Activated naive CD8-positive, alpha-beta T cell (primary cell): ENCODE measurements around the gene LSP1.
A peak's percentile ranks its signal among the peaks of the same experiment; 100 is the strongest.

Experiments used
- H3K27ac Mint-ChIP-seq: one replicate; pipeline ENCODE4 v1.8.0; 2021; ENCODE audit warnings: mixed read lengths
- H3K27me3 Mint-ChIP-seq: one replicate; pipeline ENCODE4 v1.8.0; 2021; ENCODE audit warnings: mixed read lengths
- H3K36me3 Mint-ChIP-seq: one replicate; pipeline ENCODE4 v1.8.0; 2021; ENCODE audit warnings: mixed read lengths
- H3K4me1 Mint-ChIP-seq: one replicate; pipeline ENCODE4 v1.8.0; 2021; ENCODE audit warnings: low read depth, mixed read lengths
- H3K4me3 Mint-ChIP-seq: one replicate; pipeline ENCODE4 v1.8.0; 2021; ENCODE audit warnings: mild to moderate bottlenecking, mixed read lengths
- H3K9me3 Mint-ChIP-seq: one replicate; pipeline ENCODE4 v1.8.0; 2021; ENCODE audit warnings: low read depth, mixed read lengths

Gene LSP1

GRCh38 chr11:1847926-1848639 is 4.8 kb upstream of the LSP1 start:
- no peaks in the 10 kb centered on the region for H3K36me3 Mint-ChIP-seq
- no peaks in the 10 kb centered on the region for H3K27me3 Mint-ChIP-seq
- no peak overlapping the region for H3K27ac Mint-ChIP-seq
- H3K9me3 Mint-ChIP-seq = no peaks in the 10 kb centered on the region
- peaks cover 83% of the 10 kb centered on the region for H3K4me1 Mint-ChIP-seq
- H3K4me3 Mint-ChIP-seq = no peak overlapping the region

- H3K27ac Mint-ChIP-seq = peak overlapping the region; percentile 58
- H3K36me3 Mint-ChIP-seq = no peaks in the 10 kb centered on the region
- H3K4me1 Mint-ChIP-seq = peaks cover 83% of the 10 kb centered on the region
- no peaks in the 10 kb centered on the region for H3K27me3 Mint-ChIP-seq
- no peaks in the 10 kb centered on the region for H3K9me3 Mint-ChIP-seq
- H3K4me3 Mint-ChIP-seq = peak overlapping the region; percentile 54
These were observed 4.0 kb upstream of the LSP1 start for GRCh38 chr11:1848640-1849430.

- H3K27ac Mint-ChIP-seq = peak overlapping the region; percentile 97
- H3K4me3 Mint-ChIP-seq = peak overlapping the region; percentile 96
- H3K9me3 Mint-ChIP-seq = no peaks in the 10 kb centered on the region
- H3K4me1 Mint-ChIP-seq = peaks cover 78% of the 10 kb centered on the region
- no peaks in the 10 kb centered on the region for H3K36me3 Mint-ChIP-seq
- no peaks in the 10 kb centered on the region for H3K27me3 Mint-ChIP-seq
These were observed 1.3 kb upstream of the LSP1 start for GRCh38 chr11:1851468-1852180.

DNA sequence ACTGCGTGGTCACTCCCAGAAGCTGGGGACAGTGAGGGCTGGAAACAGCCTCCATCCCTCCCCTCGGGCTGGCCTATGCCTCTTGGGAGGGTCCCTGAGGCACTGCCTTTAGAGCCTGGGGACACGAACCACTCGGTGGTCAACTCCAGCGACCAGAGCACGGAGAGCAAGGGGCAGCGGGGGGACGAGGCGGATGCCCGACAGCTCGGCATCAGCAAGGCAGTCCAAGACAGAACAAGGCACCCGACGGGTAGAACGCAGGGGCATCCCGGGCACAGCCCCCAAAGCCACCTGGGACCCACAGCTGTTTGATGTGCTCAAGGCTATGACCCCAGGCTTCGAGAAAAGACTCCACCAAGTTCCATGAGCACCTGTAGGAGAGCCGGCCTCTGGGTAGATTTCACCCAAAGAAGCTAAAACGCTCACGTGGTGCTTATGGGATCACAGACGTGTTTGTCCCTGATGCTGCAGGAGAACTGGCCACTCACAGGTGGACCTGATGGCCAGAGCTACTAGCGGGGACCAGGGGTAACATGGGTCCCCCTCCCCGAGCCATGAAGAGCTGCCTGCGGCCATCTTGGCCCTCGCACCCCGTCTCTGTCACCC is 510 bp upstream of the LSP1 start:
- H3K36me3 Mint-ChIP-seq = no peaks in the 10 kb centered on the region
- no peaks in the 10 kb centered on the region for H3K27me3 Mint-ChIP-seq
- H3K9me3 Mint-ChIP-seq = no peaks in the 10 kb centered on the region
- H3K4me3 Mint-ChIP-seq = peak overlapping the region; percentile 96
- peaks cover 75% of the 10 kb centered on the region for H3K4me1 Mint-ChIP-seq
- peak overlapping the region; percentile 97 for H3K27ac Mint-ChIP-seq

GRCh38 chr11:1853376-1854131 is 670 bp downstream of the LSP1 start:
- Mint-ChIP-seq H3K27me3 (no peaks in the 10 kb centered on the region), H3K36me3 (no peaks in the 10 kb centered on the region), H3K4me3 (peak overlapping the region; percentile 96), H3K27ac (peak overlapping the region; percentile 97), H3K4me1 (peaks cover 74% of the 10 kb centered on the region), H3K9me3 (no peaks in the 10 kb centered on the region)

DNA sequence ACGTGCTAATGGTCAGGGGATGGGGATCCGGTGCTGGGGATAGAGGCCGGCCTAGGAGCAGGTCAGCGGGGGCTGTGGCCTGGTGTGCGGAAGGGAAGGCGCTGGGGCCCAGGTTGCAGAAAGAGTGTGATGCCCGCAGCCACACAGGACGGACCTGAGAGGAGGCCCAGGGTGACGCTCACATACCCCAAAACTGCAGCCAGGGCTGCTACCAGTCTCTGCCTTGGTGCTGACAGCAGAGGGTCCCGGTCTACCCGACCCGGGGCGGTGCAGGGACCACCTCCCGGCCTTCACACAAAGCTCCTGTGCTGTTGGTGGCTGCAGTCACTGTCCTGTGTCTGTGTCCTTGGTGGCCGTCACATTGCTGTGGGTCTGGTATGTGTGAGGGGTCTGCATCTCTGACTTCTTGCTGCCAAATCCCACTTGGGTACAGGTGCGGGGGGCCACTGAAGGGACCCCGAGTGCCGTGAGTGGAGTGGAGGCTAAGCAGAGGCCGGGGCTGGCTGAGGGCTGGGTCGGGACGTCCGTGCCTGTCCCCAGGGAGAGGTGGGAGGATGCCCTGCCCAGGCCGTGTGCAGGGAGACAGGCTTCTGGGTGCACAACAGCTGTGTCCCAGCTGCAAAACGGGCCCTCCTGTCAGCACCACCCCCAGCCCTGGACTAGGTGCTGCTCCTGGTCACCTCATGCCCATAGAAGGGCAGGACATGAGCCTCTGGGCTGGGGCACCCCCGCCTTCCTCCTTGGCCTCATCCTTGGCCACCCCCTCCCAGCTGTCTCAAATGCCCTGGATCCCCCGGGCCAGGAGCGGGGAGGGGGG is 1.5 kb downstream of the LSP1 start:
- Mint-ChIP-seq H3K27me3 (no peaks in the 10 kb centered on the region), H3K4me3 (peak overlapping the region; percentile 96), H3K4me1 (peaks cover 70% of the 10 kb centered on the region), H3K27ac (peak overlapping the region; percentile 97), H3K36me3 (no peaks in the 10 kb centered on the region), H3K9me3 (no peaks in the 10 kb centered on the region)

DNA sequence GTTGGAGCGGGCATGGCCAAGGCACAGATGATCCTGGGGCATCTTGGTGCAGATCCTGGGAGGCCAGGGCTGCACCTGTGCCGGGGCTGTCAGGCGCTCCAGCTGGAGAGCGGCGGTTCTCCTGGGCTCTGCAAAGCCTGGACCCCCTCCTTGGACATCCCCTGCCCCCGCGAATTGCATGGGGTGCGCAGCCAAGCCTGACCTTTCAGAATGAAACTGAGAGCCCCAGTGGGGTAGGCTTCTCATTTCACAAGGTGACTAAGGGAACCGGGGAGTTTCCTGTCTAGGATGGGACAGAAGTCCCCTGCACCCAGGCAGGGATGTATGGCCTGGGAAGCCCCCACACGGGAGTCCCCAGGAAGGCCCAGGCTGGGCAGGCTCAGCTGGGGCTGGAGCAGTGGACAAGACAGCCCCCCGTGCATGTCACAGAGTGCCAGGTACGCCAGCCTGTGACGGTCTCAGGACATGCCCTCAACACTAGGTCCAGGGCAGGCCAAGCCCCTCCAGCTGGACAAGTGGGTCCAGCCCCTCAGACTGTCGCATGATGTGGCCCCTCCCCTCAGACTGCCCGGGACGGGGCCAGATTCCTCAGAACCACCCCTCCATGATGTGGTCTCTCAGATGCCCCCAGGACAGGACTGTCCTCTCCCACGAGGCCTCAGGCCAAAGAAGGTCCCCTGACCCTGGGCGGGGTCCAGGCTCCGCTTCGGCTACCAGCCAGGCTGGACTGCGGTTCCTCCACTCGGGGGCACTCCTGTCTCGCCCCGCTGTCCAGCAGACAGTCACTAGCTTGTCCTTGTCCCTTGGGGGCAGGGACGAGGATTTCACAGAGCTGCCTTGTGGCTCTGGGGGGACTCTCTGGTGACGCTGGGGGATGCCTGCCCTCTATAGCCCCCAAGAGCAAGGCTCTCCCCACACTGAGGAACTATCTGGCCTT is 2.3 kb downstream of the LSP1 start:
- H3K36me3 Mint-ChIP-seq = no peaks in the 10 kb centered on the region
- H3K27ac Mint-ChIP-seq = peak overlapping the region; percentile 28
- peak overlapping the region; percentile 32 for H3K4me3 Mint-ChIP-seq
- H3K27me3 Mint-ChIP-seq = no peaks in the 10 kb centered on the region
- H3K9me3 Mint-ChIP-seq = no peaks in the 10 kb centered on the region
- peaks cover 65% of the 10 kb centered on the region for H3K4me1 Mint-ChIP-seq

DNA sequence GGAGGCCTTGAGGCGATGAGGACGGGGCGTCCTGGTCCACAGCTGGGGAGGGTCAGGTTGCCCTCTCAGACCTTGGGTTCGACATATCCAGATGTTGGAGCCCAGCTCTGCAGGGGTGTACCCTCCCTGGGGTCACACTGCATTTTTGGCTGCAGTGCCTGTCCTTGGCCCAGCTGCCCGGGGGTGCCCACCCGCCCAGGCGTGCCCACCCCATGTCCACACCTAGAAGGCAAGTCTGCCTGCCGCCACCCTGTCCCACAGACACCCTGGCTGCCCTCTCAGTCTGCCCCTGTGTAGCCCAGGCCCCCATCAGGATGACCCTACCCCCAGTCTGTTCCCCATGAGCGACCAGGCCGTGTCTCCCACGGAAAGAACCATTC is 3.0 kb downstream of the LSP1 start:
- peaks cover 59% of the 10 kb centered on the region for H3K4me1 Mint-ChIP-seq

GRCh38 chr11:1856306-1857005 is 3.6 kb downstream of the LSP1 start:
- Mint-ChIP-seq H3K4me1 (peaks cover 53% of the 10 kb centered on the region), H3K27ac (no peak overlapping the region), H3K36me3 (no peaks in the 10 kb centered on the region), H3K9me3 (no peaks in the 10 kb centered on the region), H3K27me3 (no peaks in the 10 kb centered on the region), H3K4me3 (no peak overlapping the region)

More for the DNA sequence above, 3.0 kb downstream of the LSP1 start:
- no peak overlapping the region for H3K4me3 Mint-ChIP-seq
- H3K27ac Mint-ChIP-seq = no peak overlapping the region
- H3K36me3 Mint-ChIP-seq = no peaks in the 10 kb centered on the region
- no peaks in the 10 kb centered on the region for H3K9me3 Mint-ChIP-seq
- H3K27me3 Mint-ChIP-seq = no peaks in the 10 kb centered on the region

DNA sequence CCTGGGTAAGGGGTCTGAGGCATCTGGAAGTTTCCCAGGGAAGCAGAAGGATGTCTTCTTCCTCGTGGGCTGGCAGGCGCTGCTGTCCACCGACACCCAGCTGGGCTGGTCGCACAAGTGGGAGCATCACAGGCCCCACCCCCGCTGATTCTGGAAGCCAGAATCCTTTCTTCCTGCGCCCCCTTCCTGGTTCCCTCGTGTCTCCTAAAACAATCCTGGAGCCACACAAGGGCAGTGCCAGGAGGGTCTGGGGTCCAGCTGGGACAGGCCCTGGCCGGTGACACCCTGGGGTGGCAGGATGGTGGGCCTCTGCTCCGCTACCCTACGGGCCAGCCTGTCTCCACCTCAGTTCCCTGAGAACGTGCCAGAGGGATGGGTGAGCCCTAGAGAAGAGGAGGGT is 4.2 kb downstream of the LSP1 start:
- Mint-ChIP-seq H3K27me3 (no peaks in the 10 kb centered on the region), H3K36me3 (no peaks in the 10 kb centered on the region), H3K4me1 (peaks cover 48% of the 10 kb centered on the region), H3K27ac (no peak overlapping the region), H3K4me3 (no peak overlapping the region), H3K9me3 (no peaks in the 10 kb centered on the region)

- Mint-ChIP-seq H3K27ac (no peak overlapping the region), H3K4me3 (no peak overlapping the region)
These were observed 5.3 kb downstream of the LSP1 start for GRCh38 chr11:1858154-1858553.

DNA sequence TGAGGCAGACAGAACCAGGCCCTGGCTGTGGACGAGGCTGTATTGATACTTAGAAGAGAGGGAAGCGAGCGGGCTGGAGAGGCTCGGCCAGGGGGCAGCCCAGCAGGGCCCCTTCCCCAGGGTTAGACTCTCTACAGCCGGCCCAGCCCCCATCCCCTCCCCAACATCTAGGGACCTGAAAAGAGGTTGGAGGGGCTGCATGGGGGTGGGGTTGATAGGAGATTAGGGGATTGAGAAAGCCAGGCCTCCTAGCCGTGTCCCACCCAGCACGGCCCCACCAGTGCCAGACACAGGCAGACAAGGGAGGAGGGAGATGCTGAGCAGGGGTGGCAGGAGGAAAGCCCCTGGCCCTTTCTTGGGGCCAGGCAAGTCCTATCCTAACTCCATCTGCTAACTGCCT is 5.7 kb downstream of the LSP1 start:
- peak overlapping the region; percentile 41 for H3K27ac Mint-ChIP-seq

More at GRCh38 chr11:1858154-1858553, 5.3 kb downstream of the LSP1 start:
- H3K36me3 Mint-ChIP-seq = no peaks in the 10 kb centered on the region
- H3K27me3 Mint-ChIP-seq = no peaks in the 10 kb centered on the region
- H3K4me1 Mint-ChIP-seq = peaks cover 39% of the 10 kb centered on the region
- H3K9me3 Mint-ChIP-seq = no peaks in the 10 kb centered on the region

More for the DNA sequence above, 5.7 kb downstream of the LSP1 start:
- H3K4me1 Mint-ChIP-seq = peaks cover 36% of the 10 kb centered on the region
- no peaks in the 10 kb centered on the region for H3K9me3 Mint-ChIP-seq
- no peaks in the 10 kb centered on the region for H3K27me3 Mint-ChIP-seq
- H3K4me3 Mint-ChIP-seq = no peak overlapping the region
- no peaks in the 10 kb centered on the region for H3K36me3 Mint-ChIP-seq
